Measurements from ENCODE around the gene PIP4K2A.
A peak's percentile ranks its signal among the peaks of the same experiment; 100 is the strongest.

PIP4K2A gene

DNA sequence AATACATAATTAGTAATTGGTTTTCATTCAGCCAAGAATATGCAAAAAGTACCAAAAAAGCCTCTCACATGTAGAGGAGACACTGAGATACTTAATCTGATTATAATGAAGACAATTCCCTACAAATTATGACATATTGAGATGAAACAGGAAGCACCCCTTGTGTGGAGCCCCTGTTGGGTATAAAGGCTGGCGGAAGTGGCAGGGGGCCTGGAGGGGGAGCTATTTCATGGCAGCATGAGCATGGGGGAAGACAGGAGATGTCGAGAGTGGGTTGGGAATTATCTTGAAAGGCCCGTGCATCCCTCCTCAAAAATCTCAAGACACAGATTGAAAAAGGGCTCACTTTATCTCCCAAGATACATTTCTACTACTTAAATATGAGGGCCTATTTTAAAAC is 96.9 kb downstream of the PIP4K2A start:
- no peak for DNase-seq

DNA sequence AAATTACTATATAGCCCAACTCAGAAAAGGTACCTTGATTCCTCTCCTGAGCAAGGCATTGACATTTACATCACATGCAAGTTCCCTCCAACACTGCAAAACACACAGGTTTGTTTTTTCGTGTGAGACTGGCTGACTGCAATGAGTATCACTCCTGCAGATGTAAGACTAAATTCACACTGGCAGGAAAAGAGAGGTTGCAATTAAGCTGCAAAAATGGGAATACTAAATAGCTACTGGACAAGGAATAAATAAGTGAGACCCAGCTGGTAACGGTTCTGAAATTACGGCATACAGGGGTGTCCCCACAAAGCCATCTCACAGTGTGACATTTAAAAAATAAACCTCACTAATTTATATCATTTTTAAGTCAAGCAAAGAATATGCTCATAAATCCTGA is 97.3 kb downstream of the PIP4K2A start:
- no peak for DNase-seq

DNA sequence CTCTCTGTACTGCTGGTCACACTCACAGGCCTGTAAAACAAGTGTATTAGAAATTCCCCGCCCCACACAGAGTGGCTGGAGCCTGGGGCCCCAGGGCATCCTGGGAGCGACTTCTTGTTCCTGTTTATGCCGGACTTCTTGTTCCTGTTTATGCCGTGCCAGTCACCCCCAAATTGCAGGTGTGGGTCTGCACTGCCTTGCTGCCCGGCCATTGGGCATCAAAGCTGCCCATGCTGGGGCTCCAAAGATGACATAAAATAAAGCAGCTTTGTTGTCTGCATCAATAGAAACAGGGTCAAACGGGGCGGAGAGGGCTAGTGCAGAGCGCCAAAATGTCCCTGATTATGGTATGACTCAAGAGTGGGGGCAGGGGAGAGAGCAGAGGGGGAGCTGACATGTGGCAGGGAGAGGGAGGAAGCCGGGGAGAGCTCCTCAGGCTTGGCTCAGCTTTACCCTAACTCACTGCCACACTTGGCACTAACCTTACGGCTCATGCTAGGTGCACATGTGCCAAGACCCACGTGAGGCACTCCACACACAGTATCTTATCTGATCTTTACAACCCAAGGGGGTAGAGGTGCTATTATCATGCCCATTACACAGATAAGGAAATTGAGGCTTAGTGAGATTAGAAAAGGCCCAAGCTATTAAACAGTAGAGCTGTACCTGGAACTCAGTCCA is 98.4 kb downstream of the PIP4K2A start:
- peak; percentile 53 for DNase-seq

DNA sequence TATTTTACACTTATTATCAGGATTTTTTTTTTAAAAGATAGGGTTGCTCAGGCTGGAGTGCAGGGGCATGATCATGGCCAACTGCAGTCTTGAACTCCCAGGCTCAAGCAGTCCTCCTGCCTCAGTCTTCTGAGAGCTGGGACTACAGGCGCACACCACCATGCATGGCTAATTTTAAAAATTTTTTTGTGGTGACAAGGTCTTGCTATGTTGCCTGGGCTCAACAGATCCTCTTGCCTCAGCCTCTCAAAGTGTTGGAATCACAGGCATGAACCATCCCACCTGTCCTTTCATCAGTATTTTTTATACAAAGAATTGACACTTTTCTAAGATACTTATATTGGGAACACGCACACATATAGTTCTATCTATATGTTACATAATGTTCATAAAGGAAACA is 99.3 kb downstream of the PIP4K2A start:
- DNase-seq, result no peak

DNA sequence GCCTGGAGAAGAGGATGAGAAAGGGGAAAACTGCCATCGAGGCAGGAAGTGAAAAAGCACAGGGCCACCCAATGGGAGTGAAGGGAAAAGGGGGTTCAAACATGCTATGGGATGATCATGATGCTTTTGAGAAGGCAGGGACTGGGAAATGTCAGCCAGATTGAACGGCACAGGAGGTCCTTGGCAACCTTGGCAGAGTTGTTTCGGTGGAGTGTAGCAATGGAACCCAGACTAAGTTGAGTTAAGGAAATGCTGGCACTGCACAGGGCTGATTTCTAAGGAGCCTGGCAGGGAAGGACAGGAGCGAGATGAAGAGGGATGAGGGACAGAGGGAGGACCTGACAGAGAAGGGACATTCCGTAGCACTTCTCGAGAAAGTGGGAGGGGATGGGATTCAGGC is 101.4 kb downstream of the PIP4K2A start:
- no peak for DNase-seq

DNA sequence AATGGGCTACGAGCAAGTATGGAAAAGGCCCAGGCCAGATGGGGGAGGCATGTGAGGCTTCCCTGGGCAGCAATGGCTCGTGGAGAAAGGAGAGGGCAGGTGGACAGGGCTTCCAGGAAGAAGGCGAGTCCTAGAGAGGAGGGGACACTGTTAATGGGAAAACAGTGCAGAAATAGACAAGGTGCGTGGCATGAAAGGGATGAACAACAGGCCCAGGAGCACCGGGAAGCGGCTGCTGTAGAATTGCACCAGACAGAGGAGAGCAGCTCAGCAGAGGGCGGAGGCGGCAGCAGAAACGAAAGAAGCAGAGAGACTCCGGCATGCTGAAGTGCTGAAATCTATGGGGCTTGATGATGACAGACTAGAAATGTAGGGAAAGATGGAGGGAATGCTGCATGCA is 102.1 kb downstream of the PIP4K2A start:
- no peak for DNase-seq

DNA sequence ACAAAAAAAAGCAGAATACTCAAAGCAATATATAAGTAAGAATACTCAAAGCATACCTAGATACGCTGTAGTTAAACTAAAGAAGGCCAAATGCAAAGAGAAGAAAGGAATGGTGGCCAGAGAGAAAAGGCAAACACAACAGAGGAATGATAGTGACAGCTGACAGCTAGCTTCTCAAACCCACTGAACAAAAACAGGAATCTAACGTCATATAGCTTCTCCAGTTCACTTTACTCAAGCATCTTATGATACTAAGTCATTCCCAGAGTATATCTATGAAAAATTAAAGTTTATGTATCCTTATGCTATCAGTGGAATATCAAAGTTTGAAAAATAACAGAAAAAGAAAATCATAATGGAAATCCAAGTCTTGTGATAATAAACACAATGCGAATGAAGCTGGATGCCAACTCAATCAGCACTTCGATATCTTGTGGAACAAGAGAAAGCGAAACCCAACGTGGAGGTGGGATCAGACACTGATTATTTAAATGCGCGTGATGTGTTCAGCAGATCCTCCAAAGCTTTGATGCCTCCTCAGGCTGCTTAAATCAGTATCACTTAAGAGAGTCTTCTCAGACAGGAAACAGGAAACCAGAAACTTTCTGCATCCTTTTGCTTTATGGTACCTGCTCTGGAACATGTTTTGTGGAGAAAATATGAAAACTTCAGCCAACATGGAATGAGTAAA is 102.8 kb downstream of the PIP4K2A start:
- peak; percentile 81 for DNase-seq

DNA sequence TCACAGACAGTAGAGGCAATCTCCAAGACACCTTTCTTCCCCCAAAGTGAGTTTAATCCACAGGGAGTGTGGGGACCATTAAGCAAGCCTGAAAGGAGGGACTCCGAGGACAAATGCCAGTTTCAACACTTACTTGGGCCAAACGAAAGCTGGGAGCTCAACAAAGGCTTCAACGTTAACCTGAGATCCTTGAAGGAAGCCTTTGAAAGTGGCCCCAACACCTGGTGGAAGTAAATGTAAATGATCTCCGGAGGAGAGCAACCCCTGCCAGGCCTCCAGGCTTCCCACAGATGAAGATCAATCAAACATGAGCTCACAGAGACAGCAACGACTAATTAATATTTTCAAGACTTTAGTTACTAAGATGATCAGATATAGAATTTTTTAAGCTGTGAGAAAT is 103.8 kb downstream of the PIP4K2A start:
- no peak for DNase-seq

DNA sequence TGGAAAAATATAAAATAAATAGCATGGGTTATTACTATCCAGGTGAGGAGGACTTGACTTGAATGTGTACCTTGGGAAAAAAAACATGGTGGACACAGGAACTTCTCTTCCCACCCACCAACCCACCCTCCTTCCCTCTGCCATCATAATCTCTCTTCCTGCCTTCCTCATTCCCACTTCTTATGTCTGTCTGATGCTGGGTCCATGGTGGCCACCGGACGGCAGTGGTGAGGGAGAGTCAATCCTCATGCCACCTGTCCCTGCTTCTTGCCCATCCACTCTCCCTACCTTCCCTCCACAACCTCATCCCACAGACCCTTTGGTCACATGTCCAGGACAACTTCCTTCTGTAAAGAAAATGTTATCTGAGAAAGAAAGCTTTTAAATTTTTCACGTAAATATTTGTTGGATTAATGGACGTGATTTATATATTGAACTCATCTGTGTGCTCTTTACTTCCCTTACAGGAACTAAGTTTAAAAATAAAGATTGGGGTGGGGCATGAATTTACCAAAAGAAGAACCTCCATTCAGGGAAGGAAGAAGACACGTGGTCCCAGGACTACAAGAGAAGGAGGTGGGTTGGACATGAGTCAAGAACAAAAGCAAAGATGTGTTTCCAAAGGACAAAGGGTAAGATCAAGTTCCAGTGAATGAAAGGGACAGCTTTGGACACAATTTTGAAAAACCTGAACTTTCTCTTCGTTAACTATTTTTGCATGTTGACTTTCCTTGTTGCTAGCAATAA is 104.5 kb downstream of the PIP4K2A start:
- no peak for DNase-seq

DNA sequence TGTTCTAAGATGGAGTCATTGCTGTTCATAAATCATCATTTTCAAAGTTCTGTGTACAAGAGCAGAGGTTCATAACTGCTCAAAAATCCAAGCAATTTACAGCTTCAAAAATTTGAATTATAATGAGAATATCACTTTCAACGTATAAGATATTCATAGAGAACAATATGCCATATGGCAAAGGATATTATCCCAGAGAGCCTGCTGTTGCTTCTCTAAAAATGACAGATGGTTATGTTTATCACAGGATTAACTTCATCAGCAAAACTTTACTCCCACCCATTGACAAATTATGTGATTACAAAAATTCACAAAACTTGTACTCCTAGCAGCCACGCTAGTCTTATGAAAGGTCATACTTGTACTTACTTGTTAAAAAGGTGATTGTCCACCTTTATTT is 105.1 kb downstream of the PIP4K2A start:
- DNase-seq, result no peak

DNA sequence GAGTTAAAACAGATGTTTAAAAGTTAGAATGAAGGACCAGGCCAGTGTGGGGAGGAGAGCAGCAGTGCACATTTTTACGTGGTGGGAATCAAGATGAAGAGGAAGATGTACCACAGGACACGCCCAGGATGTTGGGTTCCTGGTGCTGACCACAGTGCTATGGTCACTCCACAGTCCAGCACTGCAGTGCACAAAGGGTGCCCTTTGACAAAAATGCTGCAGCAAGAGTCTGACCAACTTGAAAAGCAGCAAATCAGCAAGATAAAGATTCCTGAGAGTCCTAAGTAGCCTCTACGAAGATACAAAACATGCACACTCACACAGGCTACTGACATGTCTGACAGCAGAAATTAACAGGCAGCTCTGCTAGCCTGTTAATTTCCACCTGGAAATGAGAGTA is 107.1 kb downstream of the PIP4K2A start:
- DNase-seq, result no peak

DNA sequence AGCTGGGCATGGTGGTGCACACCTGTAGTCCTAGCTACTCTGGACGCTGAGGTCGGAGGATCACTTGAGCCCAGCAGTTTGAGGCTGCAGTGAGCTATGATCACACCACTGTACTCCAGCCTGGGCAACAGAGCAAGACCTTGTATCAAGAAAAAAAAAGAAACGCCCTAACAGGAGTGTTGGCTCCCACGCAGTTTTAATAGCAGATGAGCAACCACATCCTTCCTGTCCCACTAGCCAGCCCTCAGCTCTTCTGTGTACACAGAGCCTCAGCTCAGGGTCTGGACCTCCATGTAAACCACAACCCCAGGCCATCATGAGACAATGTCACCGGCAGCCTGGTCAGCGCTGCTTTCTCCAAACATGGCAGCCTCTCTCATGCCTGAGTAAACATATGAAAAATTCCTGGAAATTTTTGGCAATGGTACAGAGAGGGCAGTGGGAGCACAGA is 108.2 kb downstream of the PIP4K2A start:
- DNase-seq, result no peak

DNA sequence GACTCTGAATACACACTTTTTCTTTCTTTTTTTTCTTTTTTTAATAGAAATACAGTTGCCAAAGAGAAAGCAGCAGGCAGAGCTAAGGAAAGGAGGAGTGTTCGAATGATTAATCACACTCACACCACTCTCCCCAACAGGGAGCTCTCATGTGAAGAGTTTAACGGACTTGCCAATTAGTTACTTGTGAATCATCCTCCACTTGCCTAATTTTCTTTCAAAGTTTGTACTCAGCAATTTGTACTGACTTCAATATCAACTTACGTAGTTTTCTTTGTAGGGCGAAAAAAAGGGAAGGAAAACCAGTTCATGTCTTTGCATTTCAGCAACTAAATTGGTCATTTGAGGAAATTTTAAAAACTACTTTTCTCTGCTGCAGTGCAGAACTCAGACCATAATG is 109.2 kb downstream of the PIP4K2A start:
- DNase-seq, result no peak

DNA sequence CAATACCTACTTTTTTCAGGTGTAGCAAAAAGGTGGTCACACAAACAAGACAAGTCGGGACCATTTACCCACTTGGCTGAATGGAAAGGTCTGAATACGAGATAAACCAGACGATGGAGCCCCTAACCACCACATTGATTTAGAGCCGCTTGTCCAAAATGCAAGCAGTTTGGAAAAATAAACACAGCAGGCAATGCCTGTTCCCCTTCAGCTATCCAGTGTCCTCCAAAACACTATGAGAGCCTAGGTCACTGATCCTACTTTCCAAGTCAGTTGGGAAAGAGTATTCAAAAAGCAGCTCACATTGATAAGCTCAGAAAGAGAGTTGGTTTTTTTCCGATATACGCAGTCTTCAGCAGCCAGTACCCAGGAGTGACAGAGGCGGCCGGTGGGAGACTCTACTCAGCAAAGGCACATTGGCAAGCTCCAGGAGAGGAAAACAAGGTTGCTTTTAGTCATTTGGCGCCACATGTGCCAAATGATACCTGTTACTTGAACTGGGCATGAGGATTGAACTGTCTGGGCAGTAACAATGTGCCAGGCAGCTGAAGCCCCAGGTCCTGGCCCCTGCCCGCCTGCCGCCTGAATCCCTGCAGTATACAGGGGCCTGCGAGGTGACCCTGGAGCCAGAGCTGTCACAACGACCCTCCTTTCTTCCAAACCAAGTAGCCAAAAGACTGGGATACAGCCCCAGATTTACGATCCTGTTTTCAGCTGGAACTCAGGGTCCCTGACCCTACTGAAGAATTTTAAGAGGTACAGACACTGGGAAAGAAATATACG is 109.8 kb downstream of the PIP4K2A start:
- no peak for DNase-seq

DNA sequence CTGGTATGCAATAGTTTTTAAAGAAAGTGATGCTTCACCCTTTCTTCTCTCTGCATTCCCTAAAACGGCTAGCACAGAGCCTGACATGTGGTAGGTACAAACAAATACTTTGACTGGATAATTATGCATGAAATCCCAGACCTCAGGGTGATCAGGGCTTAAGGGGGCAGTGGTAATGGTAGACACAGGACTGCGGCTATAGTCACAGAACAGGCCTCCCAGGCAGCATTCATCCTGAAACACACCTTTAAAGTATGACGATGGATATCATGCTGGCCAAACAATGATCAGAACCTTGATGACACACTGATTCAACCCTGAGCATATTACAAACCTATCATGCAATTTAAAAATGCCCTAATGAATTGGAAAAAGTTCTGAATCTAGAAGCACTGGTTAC is 110.8 kb downstream of the PIP4K2A start:
- no peak for DNase-seq

DNA sequence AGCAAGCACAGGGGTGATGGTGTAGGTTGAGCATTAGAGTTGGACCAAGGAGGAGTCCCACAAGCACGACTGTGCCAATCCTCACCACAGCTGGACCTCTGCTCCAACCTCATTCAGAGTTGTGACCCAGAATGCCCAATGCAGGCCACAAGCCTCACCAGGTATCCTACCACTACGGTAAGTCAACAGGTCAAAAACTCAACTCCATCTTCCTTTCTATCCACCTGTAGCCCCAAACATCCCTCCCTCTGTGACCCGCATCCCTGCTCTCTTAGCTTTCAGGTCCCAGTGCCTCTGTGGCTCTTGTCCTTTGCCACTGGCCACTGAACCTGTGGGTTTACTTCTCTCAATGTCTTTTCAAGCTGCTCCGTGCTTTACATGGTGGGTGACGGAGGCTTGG is 112.8 kb downstream of the PIP4K2A start:
- no peak for DNase-seq

DNA sequence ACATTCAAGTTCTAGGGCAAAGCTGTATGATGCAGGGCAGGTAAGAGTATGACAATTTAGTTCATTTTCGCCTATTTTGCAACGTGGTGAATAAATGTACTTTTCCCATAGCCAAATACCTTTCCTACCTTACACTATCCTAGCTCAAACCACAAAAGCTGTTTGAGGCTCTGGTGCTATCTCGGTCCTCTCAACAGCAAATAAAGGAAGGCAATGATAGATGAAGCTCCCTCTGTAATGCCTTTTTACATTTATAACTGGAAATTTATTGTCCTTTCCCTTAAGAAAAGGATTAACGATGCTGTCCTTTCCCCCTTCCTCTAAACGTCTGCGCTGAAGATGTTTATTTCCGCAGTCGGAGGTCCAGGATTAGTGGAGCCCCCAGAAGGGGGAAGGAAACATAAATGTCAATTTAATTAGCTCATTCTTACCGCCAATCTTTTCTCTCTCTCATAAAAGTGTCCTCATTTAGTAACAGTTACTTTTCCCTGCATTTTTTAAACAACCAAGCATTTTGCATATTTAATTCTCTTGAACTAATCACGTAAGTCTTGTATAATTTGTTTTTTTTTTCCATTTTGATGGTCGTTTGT is 114.6 kb downstream of the PIP4K2A start:
- DNase-seq, result no peak

DNA sequence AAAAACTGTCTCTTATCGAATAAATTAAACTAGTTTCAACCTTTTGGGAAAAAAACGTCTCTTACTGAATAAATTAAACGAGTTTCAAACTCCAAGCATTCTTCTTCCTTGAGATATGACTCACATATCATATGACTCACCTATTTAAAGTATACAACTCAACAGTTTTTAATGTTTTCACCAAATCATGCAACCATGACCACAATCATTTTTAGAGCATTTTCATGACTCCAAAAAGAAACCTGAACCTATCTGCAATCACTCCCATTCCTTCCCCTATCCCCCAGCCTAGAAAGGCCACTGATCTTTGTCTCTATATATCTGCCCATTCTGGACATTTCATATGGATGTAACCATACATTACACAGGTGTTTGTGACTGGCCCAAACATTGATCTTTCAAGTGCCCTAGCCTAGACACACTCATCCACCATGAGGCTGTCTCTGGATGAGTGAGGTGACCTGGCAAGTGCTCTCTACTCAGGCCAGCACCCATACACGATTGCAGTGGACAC is 115.3 kb downstream of the PIP4K2A start:
- DNase-seq, result peak; percentile 44

DNA sequence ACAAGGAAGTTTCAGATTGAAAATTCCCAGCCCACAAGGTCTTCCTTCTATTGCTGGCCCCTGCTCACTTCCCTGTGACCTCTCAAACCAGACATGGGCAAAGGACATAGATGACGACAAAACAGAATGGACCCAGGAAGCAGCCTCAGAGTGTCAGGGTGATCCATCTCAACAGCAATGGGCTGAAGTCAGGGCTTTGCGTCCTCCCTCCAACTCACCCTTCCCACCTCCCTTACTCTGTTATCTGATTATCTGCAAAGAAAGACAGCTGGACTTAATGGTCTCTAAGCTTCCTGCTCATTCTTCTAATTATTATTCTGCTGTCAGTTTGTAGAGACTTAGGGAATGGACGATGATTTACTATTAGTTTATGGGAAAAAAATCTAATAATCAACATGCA is 115.9 kb downstream of the PIP4K2A start:
- DNase-seq, result no peak

DNA sequence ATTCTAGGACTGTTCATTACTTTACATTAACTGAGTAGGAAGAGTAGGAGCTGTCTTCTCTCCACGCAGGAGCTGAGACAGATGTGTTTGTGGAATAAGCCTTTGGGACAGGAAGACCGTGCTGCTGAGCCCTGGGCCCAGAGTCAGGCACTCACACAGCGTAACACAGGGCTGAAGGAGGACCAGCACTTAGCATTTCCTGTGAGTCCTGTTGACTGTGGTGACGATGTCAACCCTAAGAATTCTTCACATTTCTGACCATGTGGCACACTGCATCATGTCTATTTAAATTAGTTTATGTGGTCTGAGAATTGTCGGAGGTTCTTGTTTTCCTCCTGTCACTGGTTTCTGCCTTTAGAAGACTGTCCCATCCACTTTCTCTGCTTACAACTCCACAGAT is 117.2 kb downstream of the PIP4K2A start:
- DNase-seq, result no peak

DNA sequence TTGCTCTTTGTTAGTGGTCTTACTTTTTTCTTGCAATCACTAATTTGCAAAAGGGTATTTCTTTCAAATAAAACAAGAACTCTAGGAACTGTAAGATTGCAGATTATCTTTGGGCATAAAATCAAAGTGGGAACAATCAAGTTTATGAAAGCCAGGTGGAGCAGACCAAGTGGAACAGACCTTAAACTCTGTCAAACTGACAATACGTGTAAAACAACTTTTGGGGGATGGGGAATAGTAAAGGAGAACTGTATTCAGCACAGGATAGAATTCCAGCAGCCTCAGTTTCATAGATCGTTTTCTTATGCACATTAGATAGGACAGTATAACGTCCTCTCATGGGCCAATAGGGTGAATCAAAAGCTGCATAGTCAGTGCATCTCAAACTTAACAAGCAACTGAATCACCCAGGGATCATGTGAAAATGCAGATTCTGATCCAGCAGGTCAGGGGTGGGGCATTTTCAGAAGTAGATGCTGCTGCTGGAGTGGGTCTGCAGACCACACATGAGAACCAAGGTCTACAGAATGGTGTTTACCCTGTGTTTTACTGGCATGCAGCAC is 120.7 kb downstream of the PIP4K2A start:
- DNase-seq, result no peak

DNA sequence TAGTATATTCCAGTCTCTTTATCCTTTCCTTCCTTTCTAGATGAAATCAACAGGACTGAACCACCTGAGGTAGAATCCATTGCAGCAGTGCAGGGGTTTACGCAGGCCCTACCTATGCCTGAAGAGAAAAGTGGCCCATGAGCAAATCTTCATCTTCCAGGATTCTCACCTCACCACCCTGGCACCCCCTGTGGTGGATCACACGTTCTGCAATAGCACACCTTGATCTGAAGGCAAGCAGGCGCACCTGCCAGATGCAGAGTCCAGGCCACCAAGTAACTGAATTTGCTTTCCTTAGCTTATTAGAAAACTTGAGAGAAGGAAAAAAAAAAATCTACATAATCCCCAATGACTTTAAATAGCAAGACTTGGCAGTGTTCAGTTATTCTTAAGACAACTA is 121.4 kb downstream of the PIP4K2A start:
- DNase-seq, result no peak

Data from activated CD4-positive, alpha-beta T cell treated with anti-CD3 and anti-CD28 coated beads, Interleukin-2, Interleukin-6, amounts not matched to agents 100 ng/mL and 50 ng/mL, durations not matched to agents 16 hours and 8 hours (primary cell).